Measurements from ENCODE around the gene ABCB11. TPM values are rescaled to one million over a fixed set of nuclear protein-coding genes. Genes with fewer than 3 reads are reported as not detected.

Gene ABCB11
- total RNA-seq, 1 experiment from 2014 or later, result 1.3 TPM

DNA sequence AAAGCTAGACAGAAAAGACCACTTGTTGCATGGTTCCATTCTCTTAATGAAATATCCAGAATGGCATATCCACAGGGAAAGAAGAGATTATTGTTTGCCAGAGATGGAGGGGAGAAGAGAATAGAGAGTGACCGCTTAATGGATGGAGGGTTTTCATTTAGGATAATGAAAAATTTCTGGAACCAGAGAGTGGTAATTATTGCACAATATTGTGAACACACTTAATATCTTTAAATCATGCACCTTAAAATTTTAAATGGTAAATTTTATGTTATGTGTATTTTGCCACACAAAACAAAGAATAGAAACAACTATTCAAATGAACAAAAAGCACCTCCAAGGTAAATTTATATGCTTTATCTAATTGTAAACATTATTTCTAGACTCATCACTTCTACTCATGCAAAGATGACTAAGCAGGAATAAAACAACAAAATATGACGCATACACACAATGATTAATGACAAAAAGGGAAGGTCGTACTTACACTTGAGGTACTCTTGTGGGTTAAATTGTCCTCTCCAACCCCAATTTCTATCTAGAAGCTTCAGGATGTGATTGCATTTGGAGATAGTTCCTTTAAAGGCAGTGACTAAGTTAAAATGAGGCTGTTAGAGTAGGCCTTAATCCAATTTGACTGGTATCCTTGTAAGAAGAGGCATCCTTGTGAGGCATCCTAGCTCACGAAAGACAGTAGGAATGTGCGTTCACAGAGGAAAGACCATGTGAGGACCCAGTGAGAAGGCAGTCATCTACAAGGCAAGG, 19.5 kb upstream of the ABCB11 start:
- no peak overlapping the region for H3K4me3 Mint-ChIP-seq (ENCODE audit: low read depth, unreplicated experiment)
- CTCF ChIA-PET, result interaction anchor here (1.3 kb wide), 1 partner anchor 16 kb away, joined by 3 read pairs; no protein-coding TSS in a partner anchor
- TF ChIP-seq, protein P1, sequence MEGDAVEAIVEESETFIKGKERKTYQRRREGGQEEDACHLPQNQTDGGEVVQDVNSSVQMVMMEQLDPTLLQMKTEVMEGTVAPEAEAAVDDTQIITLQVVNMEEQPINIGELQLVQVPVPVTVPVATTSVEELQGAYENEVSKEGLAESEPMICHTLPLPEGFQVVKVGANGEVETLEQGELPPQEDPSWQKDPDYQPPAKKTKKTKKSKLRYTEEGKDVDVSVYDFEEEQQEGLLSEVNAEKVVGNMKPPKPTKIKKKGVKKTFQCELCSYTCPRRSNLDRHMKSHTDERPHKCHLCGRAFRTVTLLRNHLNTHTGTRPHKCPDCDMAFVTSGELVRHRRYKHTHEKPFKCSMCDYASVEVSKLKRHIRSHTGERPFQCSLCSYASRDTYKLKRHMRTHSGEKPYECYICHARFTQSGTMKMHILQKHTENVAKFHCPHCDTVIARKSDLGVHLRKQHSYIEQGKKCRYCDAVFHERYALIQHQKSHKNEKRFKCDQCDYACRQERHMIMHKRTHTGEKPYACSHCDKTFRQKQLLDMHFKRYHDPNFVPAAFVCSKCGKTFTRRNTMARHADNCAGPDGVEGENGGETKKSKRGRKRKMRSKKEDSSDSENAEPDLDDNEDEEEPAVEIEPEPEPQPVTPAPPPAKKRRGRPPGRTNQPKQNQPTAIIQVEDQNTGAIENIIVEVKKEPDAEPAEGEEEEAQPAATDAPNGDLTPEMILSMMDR (IDR thresholded peaks at IDR 0.05; ENCODE audit: unreplicated experiment), result no peak
- no peak overlapping the region for H3K27ac Mint-ChIP-seq (ENCODE audit: unreplicated experiment)
- no peaks in the 10 kb centered on the region for H3K36me3 Mint-ChIP-seq (ENCODE audit: insufficient read depth, unreplicated experiment)
- H3K27me3 Mint-ChIP-seq (ENCODE audit: unreplicated experiment), result no peaks in the 10 kb centered on the region
- no TSS peak for BruUV-seq (replicated peaks)
- peaks cover 22% of the 10 kb centered on the region for H3K9me3 Mint-ChIP-seq (ENCODE audit: low read depth, unreplicated experiment)
- peaks cover 24% of the 10 kb centered on the region for H3K4me1 Mint-ChIP-seq (ENCODE audit: low read depth, unreplicated experiment)
- intact Hi-C loops (cut with micrococcal nuclease; ENCODE audit: unreplicated experiment), result loop anchor here (1.0 kb wide), 1 partner anchor 246 kb away; no protein-coding TSS in a partner anchor
- DNase-seq, result no peak

DNA sequence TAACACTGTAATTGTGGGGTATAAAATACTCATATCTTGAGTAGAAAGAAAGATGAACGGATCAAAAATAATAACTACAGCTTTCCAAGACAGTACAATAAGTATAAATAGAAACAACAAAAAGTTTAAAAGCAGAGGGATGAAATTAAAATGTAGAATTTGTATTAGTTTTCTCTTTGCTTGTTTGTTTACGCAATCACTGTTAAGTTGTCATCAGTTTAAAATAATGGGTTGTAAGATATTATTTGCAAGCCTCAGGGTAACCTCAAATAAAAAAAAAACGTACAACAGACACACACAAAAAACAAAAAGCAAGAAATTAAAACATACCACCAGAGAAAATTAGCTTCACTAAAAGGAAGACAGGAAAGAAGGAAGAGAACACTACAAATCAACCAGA, 18.0 kb upstream of the ABCB11 start:
- H3K4me3 Mint-ChIP-seq (ENCODE audit: low read depth, unreplicated experiment), result no peak overlapping the region
- CTCF ChIA-PET, result no interaction called here
- peaks cover 24% of the 10 kb centered on the region for H3K4me1 Mint-ChIP-seq (ENCODE audit: low read depth, unreplicated experiment)
- no TSS peak for BruUV-seq (replicated peaks)
- no peak overlapping the region for H3K27ac Mint-ChIP-seq (ENCODE audit: unreplicated experiment)
- no peaks in the 10 kb centered on the region for H3K36me3 Mint-ChIP-seq (ENCODE audit: insufficient read depth, unreplicated experiment)
- no peaks in the 10 kb centered on the region for H3K27me3 Mint-ChIP-seq (ENCODE audit: unreplicated experiment)
- intact Hi-C loops (cut with micrococcal nuclease; ENCODE audit: unreplicated experiment), result no loop called here
- DNase-seq, result no peak
- TF ChIP-seq, protein P1 (IDR thresholded peaks at IDR 0.05; ENCODE audit: unreplicated experiment), result no peak
- H3K9me3 Mint-ChIP-seq (ENCODE audit: low read depth, unreplicated experiment), result peaks cover 15% of the 10 kb centered on the region

DNA sequence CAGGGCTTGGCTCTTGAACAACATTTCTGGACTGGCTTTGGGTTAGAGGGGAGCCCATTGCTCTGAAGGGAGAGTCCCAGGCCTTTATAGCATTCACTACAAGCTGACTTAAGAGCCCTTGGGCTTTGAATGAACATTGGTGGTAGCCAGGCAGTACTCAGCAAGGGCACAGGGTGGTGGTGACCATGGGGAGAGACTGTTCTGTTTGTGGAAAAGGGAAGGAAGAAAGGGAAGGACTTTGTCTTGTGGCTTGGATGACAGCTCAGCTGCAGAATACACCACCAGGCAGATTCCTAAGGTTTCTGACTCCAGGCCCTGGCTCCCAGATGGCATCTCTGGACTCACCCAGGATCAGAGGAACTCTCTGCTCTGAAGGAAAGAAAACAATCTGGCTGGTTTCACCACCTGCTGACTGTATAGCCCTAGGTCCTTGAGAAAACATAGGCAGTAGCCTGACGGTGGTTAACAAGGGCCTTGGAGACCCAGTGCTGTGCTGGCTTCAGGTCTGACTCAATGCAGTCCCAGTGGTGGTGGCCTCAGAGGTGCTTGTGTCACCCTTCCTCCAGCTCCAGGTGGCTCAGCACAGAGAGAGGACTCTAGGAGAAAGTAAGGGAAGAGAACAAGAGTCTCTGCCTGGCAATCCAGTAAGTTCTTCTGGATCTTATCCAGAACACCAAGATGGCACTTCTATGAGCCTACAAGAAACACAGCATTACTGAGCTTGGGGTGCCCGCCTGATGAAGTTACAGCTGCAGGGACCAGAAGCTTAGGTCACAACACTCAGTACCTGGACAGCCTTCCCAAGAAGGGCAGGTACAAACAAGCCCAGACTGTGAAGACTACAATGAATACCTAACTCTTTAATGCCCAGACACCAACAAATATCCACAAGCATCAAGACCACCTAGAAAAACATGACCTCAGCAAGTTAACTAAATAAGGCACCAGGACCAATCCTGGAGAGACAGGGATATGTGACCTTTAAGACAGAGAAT, 16.4 kb upstream of the ABCB11 start:
- Mint-ChIP-seq H3K9me3 (ENCODE audit: low read depth, unreplicated experiment) (peaks cover 22% of the 10 kb centered on the region), H3K36me3 (ENCODE audit: insufficient read depth, unreplicated experiment) (no peaks in the 10 kb centered on the region), H3K4me1 (ENCODE audit: low read depth, unreplicated experiment) (peaks cover 24% of the 10 kb centered on the region), H3K4me3 (ENCODE audit: low read depth, unreplicated experiment) (no peak overlapping the region), H3K27me3 (ENCODE audit: unreplicated experiment) (no peaks in the 10 kb centered on the region), H3K27ac (ENCODE audit: unreplicated experiment) (no peak overlapping the region)
- DNase-seq, result no peak
- intact Hi-C loops (cut with micrococcal nuclease; ENCODE audit: unreplicated experiment), result no loop called here
- no TSS peak for BruUV-seq (replicated peaks)
- CTCF ChIA-PET, result no interaction called here
- TF ChIP-seq, protein P1 (IDR thresholded peaks at IDR 0.05; ENCODE audit: unreplicated experiment), result no peak

DNA sequence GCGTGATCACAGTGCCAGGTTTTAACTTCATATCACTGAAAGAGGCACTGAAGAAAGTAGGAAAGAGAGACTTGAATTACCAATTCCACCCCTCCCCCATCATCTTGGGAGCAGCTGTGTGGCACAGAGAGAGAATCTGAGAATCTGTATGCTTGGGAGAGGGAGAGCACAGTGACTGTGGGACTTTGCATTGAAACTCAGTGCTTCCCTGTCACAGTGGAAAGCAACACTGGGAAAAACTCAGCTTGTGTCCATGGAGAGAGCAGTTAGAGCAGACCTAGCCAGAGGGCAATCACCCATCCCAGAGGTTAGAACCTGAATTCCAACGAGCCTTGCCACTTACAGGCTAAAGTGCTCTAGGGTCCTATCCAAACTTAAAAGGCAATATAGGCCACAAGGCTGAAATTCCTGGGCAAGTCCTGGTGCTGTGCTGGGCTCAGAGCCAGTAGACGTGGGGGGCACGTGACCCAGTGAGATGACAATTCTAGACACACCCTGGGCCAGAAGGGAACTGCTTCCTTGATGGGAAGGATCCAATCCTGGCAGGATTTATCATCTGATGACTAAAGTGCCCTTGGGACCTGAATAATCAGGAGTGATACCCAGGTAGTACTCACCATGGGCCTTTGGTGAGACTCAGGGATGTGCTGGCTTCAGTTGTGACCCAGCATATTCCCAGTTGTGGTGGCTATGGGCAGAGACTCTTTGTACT, 15.5 kb upstream of the ABCB11 start:
- no TSS peak for BruUV-seq (replicated peaks)
- TF ChIP-seq, protein P1 (IDR thresholded peaks at IDR 0.05; ENCODE audit: unreplicated experiment), result no peak
- Mint-ChIP-seq H3K27ac (ENCODE audit: unreplicated experiment) (no peak overlapping the region), H3K27me3 (ENCODE audit: unreplicated experiment) (no peaks in the 10 kb centered on the region), H3K4me3 (ENCODE audit: low read depth, unreplicated experiment) (no peak overlapping the region), H3K36me3 (ENCODE audit: insufficient read depth, unreplicated experiment) (no peaks in the 10 kb centered on the region), H3K4me1 (ENCODE audit: low read depth, unreplicated experiment) (peaks cover 24% of the 10 kb centered on the region), H3K9me3 (ENCODE audit: low read depth, unreplicated experiment) (peaks cover 28% of the 10 kb centered on the region)
- DNase-seq, result peak; percentile 54
- intact Hi-C loops (cut with micrococcal nuclease; ENCODE audit: unreplicated experiment), result no loop called here
- CTCF ChIA-PET, result no interaction called here
